Measurements from ENCODE around the gene SAMD14.

SAMD14 gene

DNA sequence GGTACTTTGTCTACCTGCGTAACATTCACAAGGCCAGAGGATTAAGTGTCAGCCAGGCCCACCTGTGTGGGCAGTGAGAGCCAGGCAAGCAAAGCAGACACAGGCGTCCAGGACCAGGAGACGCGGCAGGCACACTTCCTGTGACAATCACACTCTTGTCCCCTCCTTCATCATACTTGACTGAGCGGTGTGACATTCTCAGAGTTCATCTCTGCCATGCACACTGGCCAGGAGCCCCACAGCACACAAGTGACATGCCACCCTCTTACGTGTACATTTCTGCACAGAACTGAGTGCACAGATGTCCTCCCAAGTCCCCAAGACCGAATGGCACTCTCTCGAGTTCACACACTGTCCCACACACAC, 11.8 kb upstream of the SAMD14 start:
- no peak for TF ChIP-seq EZH2 (IDR thresholded peaks at IDR 0.05; ENCODE audit: borderline replicate concordance, low read depth, low read length, severe bottlenecking)
- TF ChIP-seq, protein P1, sequence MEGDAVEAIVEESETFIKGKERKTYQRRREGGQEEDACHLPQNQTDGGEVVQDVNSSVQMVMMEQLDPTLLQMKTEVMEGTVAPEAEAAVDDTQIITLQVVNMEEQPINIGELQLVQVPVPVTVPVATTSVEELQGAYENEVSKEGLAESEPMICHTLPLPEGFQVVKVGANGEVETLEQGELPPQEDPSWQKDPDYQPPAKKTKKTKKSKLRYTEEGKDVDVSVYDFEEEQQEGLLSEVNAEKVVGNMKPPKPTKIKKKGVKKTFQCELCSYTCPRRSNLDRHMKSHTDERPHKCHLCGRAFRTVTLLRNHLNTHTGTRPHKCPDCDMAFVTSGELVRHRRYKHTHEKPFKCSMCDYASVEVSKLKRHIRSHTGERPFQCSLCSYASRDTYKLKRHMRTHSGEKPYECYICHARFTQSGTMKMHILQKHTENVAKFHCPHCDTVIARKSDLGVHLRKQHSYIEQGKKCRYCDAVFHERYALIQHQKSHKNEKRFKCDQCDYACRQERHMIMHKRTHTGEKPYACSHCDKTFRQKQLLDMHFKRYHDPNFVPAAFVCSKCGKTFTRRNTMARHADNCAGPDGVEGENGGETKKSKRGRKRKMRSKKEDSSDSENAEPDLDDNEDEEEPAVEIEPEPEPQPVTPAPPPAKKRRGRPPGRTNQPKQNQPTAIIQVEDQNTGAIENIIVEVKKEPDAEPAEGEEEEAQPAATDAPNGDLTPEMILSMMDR (IDR thresholded peaks at IDR 0.05; ENCODE audit: borderline replicate concordance, extremely low read depth, low read length, poor library complexity, severe bottlenecking) = no peak

DNA sequence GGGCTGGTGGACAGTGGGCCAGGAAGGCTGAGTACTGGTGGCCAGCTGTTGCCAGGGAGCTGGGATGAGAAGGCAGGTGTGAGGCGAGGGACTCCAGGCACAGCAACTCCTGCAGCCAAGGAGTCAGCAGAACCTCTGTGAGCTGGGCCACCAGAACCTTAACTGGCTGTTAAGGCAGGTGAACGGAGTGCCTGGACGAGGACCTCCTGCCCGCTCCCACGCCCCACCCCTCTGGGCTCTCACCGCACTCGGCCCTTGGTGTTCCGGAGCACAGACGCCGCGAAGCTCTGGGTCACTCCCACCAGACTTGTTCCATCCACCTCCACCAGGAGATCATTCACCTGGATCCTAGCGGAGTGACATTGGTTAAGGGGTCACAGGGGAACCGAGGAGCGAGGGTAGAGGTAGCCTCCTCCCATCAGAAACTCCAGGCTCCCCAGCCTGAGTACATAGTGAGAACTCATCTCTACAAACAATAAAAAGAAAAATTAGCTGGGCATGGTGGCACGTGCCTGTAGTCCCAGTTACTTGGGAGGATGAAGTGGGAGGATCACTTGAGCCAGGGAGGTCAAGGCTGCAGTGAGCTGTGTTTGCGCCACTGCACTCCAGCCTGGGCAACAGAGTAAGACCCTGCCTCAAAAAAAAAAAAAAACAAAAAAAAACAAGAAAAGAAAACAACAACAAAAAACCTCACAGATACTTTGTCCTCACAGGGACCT, 11.2 kb upstream of the SAMD14 start:
- peaks cover 91% of the 10 kb centered on the region for H3K36me3 ChIP-seq (ENCODE audit: insufficient read depth, low read length)
- peaks cover 2% of the 10 kb centered on the region; the same call in 1 of the 2 replicates for H3K79me2 ChIP-seq (ENCODE audit: insufficient read depth, low read length)
- no peak for DNase-seq
- H3K27ac ChIP-seq (ENCODE audit: low read length) = peak overlapping the region; percentile 62
- TF ChIP-seq, protein P1 (IDR thresholded peaks at IDR 0.05; ENCODE audit: borderline replicate concordance, extremely low read depth, low read length, poor library complexity, severe bottlenecking) = no peak
- TF ChIP-seq EZH2 (IDR thresholded peaks at IDR 0.05; ENCODE audit: borderline replicate concordance, low read depth, low read length, severe bottlenecking) = no peak
- peaks cover 28% of the 10 kb centered on the region for H3K4me1 ChIP-seq (ENCODE audit: insufficient read depth, low read length)
- H2AFZ ChIP-seq (ENCODE audit: low read depth, low read length) = no peak overlapping the region
- peaks cover 77% of the 10 kb centered on the region for H4K20me1 ChIP-seq (ENCODE audit: insufficient read depth, low read length)
- H3K4me3 ChIP-seq (ENCODE audit: low read depth in 1 of 2, low read length in 2 of 2) = no peak overlapping the region
- no peaks in the 10 kb centered on the region for H3K27me3 ChIP-seq (ENCODE audit: insufficient read depth, low read length, poor library complexity)
- H3K9ac ChIP-seq (ENCODE audit: low read depth, low read length) = no peak overlapping the region
- no peak for ATAC-seq (ENCODE audit: insufficient read depth, low read depth)
- peak overlapping the region; percentile 12; the same call in 1 of the 2 replicates for H3K4me2 ChIP-seq (ENCODE audit: insufficient read depth, low read length)
- no peaks in the 10 kb centered on the region for H3K9me3 ChIP-seq (ENCODE audit: insufficient read depth, low read length, severe bottlenecking)

More for the DNA sequence above, 11.8 kb upstream of the SAMD14 start:
- Histone ChIP-seq H3K4me3 (ENCODE audit: low read depth in 1 of 2, low read length in 2 of 2) (no peak overlapping the region), H3K79me2 (ENCODE audit: insufficient read depth, low read length) (peaks cover 8% of the 10 kb centered on the region), H3K9me3 (ENCODE audit: insufficient read depth, low read length, severe bottlenecking) (no peaks in the 10 kb centered on the region), H4K20me1 (ENCODE audit: insufficient read depth, low read length) (peaks cover 79% of the 10 kb centered on the region), H3K36me3 (ENCODE audit: insufficient read depth, low read length) (peaks cover 91% of the 10 kb centered on the region), H3K27ac (ENCODE audit: low read length) (0 out of 2 replicates have a peak overlapping the region, but pooled peaks have one; percentile 4), H2AFZ (ENCODE audit: low read depth, low read length) (no peak overlapping the region), H3K9ac (ENCODE audit: low read depth, low read length) (no peak overlapping the region), H3K4me1 (ENCODE audit: insufficient read depth, low read length) (peaks cover 33% of the 10 kb centered on the region), H3K4me2 (ENCODE audit: insufficient read depth, low read length) (no peak overlapping the region), H3K27me3 (ENCODE audit: insufficient read depth, low read length, poor library complexity) (no peaks in the 10 kb centered on the region)
- DNase-seq (no peak), ATAC-seq (ENCODE audit: insufficient read depth, low read depth) (no peak)

DNA sequence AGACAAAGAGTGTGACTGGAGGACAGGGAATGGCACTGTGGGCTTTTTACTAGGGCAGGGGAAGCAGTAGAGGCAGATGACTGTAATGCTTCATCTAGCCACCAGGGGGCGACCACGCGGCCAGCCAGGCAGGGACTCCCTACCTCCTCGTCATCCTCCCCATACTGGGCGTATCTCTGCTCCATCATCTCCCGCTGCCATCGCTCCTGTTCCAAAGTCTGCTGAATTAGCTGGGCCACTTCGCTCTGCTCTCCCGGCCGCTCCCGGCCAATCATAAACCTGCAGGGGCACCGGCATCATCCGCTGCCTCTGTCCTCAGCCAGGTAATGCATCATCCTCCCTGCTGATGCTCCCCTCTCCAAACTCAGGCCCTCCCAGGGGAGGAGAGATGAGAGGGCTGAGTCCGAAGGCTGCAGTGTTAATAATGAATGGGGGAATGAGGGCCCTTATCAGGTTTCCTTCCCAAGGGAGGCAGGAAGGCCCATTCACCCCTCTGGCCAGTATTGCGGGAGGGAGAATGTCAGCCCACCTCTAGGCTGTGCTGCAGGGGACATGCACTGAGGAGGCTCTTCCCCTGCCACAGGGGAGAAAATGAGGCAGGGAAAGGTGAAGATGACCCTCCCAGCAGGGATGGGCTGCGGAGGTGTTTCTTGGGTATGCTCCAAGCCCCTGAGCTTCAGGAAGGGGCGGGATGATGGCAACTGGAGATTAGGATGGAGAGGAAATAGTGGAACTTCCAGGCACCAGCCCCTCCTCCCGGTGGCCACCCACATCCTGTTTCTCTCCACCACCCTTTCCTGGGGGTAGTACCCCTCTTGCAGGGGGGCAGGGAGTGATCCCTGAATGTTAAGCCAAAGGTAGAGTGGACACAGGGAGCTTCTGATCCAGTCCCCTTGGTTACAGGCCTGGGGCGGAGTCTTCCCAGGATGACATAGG, 10.3 kb upstream of the SAMD14 start:
- Histone ChIP-seq H2AFZ (ENCODE audit: low read depth, low read length) (no peak overlapping the region), H4K20me1 (ENCODE audit: insufficient read depth, low read length) (peaks cover 70% of the 10 kb centered on the region), H3K4me1 (ENCODE audit: insufficient read depth, low read length) (peaks cover 20% of the 10 kb centered on the region), H3K4me3 (ENCODE audit: low read depth in 1 of 2, low read length in 2 of 2) (no peak overlapping the region), H3K9me3 (ENCODE audit: insufficient read depth, low read length, severe bottlenecking) (no peaks in the 10 kb centered on the region), H3K27me3 (ENCODE audit: insufficient read depth, low read length, poor library complexity) (no peaks in the 10 kb centered on the region), H3K9ac (ENCODE audit: low read depth, low read length) (no peak overlapping the region), H3K79me2 (ENCODE audit: insufficient read depth, low read length) (no peaks in the 10 kb centered on the region), H3K27ac (ENCODE audit: low read length) (peak overlapping the region; percentile 62), H3K36me3 (ENCODE audit: insufficient read depth, low read length) (peaks cover 96% of the 10 kb centered on the region), H3K4me2 (ENCODE audit: insufficient read depth, low read length) (peak overlapping the region; percentile 25; the same call in 1 of the 2 replicates)
- no peak for TF ChIP-seq EZH2 (IDR thresholded peaks at IDR 0.05; ENCODE audit: borderline replicate concordance, low read depth, low read length, severe bottlenecking)
- TF ChIP-seq, protein P1 (IDR thresholded peaks at IDR 0.05; ENCODE audit: borderline replicate concordance, extremely low read depth, low read length, poor library complexity, severe bottlenecking) = peak; percentile 89
- DNase-seq (peak; percentile 78), ATAC-seq (ENCODE audit: insufficient read depth, low read depth) (peak; percentile 88)

Data from DND-41 (cell line).